Mesothelial cell of epicardium (in vitro differentiated cells): ENCODE measurements around the gene AGBL4. TPM values are rescaled to one million over a fixed set of nuclear protein-coding genes. Genes with fewer than 3 reads are reported as not detected.
A peak's percentile ranks its signal among the peaks of the same experiment; 100 is the strongest.

Experiments used
- DNase-seq, 2 experiments: peaks; one replicate each; pipeline ENCODE4 v3.0.0; 2021; ENCODE audit warnings: low spot score in 2 of 2; ENCODE audit not compliant: unreplicated experiment in 2 of 2
- H3K27ac Mint-ChIP-seq: 2 replicates; pipeline ENCODE4 v1.8.0; 2021; ENCODE audit warnings: mixed read lengths
- H3K27me3 Mint-ChIP-seq: 2 replicates; pipeline ENCODE4 v1.8.0; 2021; ENCODE audit warnings: low read depth, mixed read lengths
- H3K36me3 Mint-ChIP-seq: 2 replicates; pipeline ENCODE4 v1.8.0; 2021; ENCODE audit warnings: mixed read lengths
- H3K4me1 Mint-ChIP-seq: 2 replicates; pipeline ENCODE4 v1.8.0; 2021; ENCODE audit warnings: mixed read lengths
- H3K4me3 Mint-ChIP-seq: 2 replicates; pipeline ENCODE4 v1.8.0; 2021; ENCODE audit warnings: mild to moderate bottlenecking, moderate library complexity, mixed read lengths
- H3K9me3 Mint-ChIP-seq: 2 replicates; pipeline ENCODE4 v1.8.0; 2021; ENCODE audit warnings: mixed read lengths
- total RNA-seq: library from RNA; stranded (reverse); gene quantifications from 3 replicates; pipeline ENCODE4 v1.2.1, GENCODE V29; 2021
- TF ChIP-seq, protein P1 (sequence below): fragments of 200-600 bp; sonication (generic); IDR thresholded peaks from one replicate; pipeline ENCODE4 v1.5.0; 2021; ENCODE audit warnings: antibody characterized with exemption; ENCODE audit not compliant: unreplicated experiment

The AGBL4 gene
- total RNA-seq, 1 donor from 2014 or later, result 0.42 TPM

GRCh38 chr1:48692235-48692634 lies 1331.5 kb downstream of the AGBL4 start:
- H3K27me3 Mint-ChIP-seq, result peaks cover 44% of the 10 kb centered on the region
- no peak for DNase-seq
- TF ChIP-seq, protein P1, sequence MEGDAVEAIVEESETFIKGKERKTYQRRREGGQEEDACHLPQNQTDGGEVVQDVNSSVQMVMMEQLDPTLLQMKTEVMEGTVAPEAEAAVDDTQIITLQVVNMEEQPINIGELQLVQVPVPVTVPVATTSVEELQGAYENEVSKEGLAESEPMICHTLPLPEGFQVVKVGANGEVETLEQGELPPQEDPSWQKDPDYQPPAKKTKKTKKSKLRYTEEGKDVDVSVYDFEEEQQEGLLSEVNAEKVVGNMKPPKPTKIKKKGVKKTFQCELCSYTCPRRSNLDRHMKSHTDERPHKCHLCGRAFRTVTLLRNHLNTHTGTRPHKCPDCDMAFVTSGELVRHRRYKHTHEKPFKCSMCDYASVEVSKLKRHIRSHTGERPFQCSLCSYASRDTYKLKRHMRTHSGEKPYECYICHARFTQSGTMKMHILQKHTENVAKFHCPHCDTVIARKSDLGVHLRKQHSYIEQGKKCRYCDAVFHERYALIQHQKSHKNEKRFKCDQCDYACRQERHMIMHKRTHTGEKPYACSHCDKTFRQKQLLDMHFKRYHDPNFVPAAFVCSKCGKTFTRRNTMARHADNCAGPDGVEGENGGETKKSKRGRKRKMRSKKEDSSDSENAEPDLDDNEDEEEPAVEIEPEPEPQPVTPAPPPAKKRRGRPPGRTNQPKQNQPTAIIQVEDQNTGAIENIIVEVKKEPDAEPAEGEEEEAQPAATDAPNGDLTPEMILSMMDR, result no peak
- no peak overlapping the region for H3K27ac Mint-ChIP-seq
- no peaks in the 10 kb centered on the region for H3K9me3 Mint-ChIP-seq
- H3K36me3 Mint-ChIP-seq, result no peaks in the 10 kb centered on the region
- H3K4me3 Mint-ChIP-seq, result no peak overlapping the region
- H3K4me1 Mint-ChIP-seq, result no peaks in the 10 kb centered on the region

GRCh38 chr1:48691429-48692001 lies 1332.2 kb downstream of the AGBL4 start:
- no peak overlapping the region for H3K27ac Mint-ChIP-seq

GRCh38 chr1:48688102-48688760 lies 1335.5 kb downstream of the AGBL4 start:
- Mint-ChIP-seq H3K27me3 (peaks cover 35% of the 10 kb centered on the region), H3K27ac (no peak overlapping the region), H3K4me3 (no peak overlapping the region), H3K4me1 (no peaks in the 10 kb centered on the region), H3K36me3 (no peaks in the 10 kb centered on the region), H3K9me3 (no peaks in the 10 kb centered on the region)
- no peak for DNase-seq
- TF ChIP-seq, protein P1, result peak; percentile 57

More at GRCh38 chr1:48691429-48692001, 1332.2 kb downstream of the AGBL4 start:
- Mint-ChIP-seq H3K4me3 (no peak overlapping the region), H3K4me1 (no peaks in the 10 kb centered on the region), H3K9me3 (no peaks in the 10 kb centered on the region), H3K27me3 (peaks cover 45% of the 10 kb centered on the region), H3K36me3 (no peaks in the 10 kb centered on the region)
- no peak for DNase-seq
- TF ChIP-seq, protein P1, result no peak

- TF ChIP-seq, protein P1, result no peak
- H3K9me3 Mint-ChIP-seq, result no peaks in the 10 kb centered on the region
- DNase-seq, result no peak
Observed at GRCh38 chr1:48687282-48688045, 1336.3 kb downstream of the AGBL4 start.

DNA sequence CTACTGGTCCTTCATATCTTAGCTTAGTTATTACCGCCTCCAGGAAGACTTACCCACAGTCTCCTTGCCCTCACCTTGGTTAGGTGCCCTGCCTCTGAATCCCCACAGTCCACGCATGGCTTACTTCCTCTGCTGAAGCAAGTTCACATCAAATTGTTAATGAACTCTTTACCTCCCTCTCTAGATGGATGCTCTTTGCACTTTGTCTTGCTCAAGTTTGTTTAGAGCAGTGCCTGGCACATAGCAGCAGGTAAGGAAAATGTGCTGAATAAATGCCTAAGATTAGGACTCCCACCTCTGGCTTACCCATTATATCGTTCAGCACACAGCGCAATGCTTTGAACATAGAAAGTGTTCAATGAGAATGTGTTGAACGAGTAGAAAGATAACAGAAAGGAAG lies 1337.6 kb downstream of the AGBL4 start:
- TF ChIP-seq, protein P1, result no peak
- H3K27ac Mint-ChIP-seq, result no peak overlapping the region
- no peaks in the 10 kb centered on the region for H3K4me1 Mint-ChIP-seq
- no peaks in the 10 kb centered on the region for H3K36me3 Mint-ChIP-seq
- no peaks in the 10 kb centered on the region for H3K9me3 Mint-ChIP-seq
- peaks cover 17% of the 10 kb centered on the region for H3K27me3 Mint-ChIP-seq
- H3K4me3 Mint-ChIP-seq, result no peak overlapping the region
- no peak for DNase-seq

More at GRCh38 chr1:48687282-48688045, 1336.3 kb downstream of the AGBL4 start:
- no peak overlapping the region for H3K4me3 Mint-ChIP-seq
- no peaks in the 10 kb centered on the region for H3K36me3 Mint-ChIP-seq
- peaks cover 28% of the 10 kb centered on the region for H3K27me3 Mint-ChIP-seq
- H3K27ac Mint-ChIP-seq, result no peak overlapping the region
- no peaks in the 10 kb centered on the region for H3K4me1 Mint-ChIP-seq
